GM13977 (cell line): ENCODE data around the gene PTPN2.

Source experiments
- DNase-seq: peaks from one replicate; pipeline ENCODE4 v3.0.0; 2012; ENCODE audit warnings: low spot score
- CTCF ChIP-seq: IDR thresholded peaks from 2 replicates; pipeline ENCODE4 v1.5.1; 2012; ENCODE audit warnings: mild to moderate bottlenecking, control low read depth; ENCODE audit not compliant: insufficient read depth; ENCODE audit errors: extremely low read depth, missing control alignments
- in situ Hi-C: fragments of 300-500 bp; cut with MboI; formaldehyde crosslinking; loops from one replicate; pipeline ENCODE4 v1.12.0; 2022; ENCODE audit warnings: low sequenced_read_pairs, low pct_unique_long_range_greater_than_20kb, mixed read lengths, inconsistent platforms; ENCODE audit not compliant: unreplicated experiment

Gene PTPN2

GRCh38 chr18:12747530-12748315 lies 136.3 kb downstream of the PTPN2 start:
- DNase-seq = no peak

GRCh38 chr18:12745095-12745795 lies 138.8 kb downstream of the PTPN2 start:
- TF ChIP-seq CTCF = no peak
- in situ Hi-C loops = loop anchor here (25.0 kb wide), 1 partner anchor 417 kb away; no protein-coding TSS in a partner anchor
- DNase-seq = no peak

More at GRCh38 chr18:12747530-12748315, 136.3 kb downstream of the PTPN2 start:
- no peak for TF ChIP-seq CTCF
- in situ Hi-C loops = loop anchor here (25.0 kb wide), 1 partner anchor 415 kb away; no protein-coding TSS in a partner anchor

GRCh38 chr18:12744103-12744502 lies 139.9 kb downstream of the PTPN2 start:
- peak; percentile 53 for TF ChIP-seq CTCF
- in situ Hi-C loops = loop anchor here (25.0 kb wide), 1 partner anchor 418 kb away; no protein-coding TSS in a partner anchor
- peak; percentile 69 for DNase-seq

GRCh38 chr18:12742453-12742852 lies 141.6 kb downstream of the PTPN2 start:
- in situ Hi-C loops = loop anchor here (25.0 kb wide), 1 partner anchor 420 kb away; no protein-coding TSS in a partner anchor
- no peak for TF ChIP-seq CTCF
- DNase-seq = no peak
